ENCODE results near the gene STEAP1B.

- TF ChIP-seq POLR2AphosphoS5 (IDR thresholded peaks at IDR 0.05; ENCODE audit: insufficient read depth, low read depth, low read length) (no peak), POLR2A (IDR thresholded peaks at IDR 0.05; ENCODE audit: low read depth, low read length) (no peak), CTCF (IDR thresholded peaks at IDR 0.05; ENCODE audit: extremely low read depth in 1 of 2, insufficient read depth in 1 of 2, low read depth in 1 of 2, low read length in 2 of 2) (no peak), MAX (IDR thresholded peaks at IDR 0.05; ENCODE audit: insufficient read depth, insufficient read length) (no peak), EZH2 (IDR thresholded peaks at IDR 0.05; ENCODE audit: borderline replicate concordance, low read depth, low read length, severe bottlenecking) (no peak), JUN (IDR thresholded peaks at IDR 0.05; ENCODE audit: borderline replicate concordance, insufficient read depth, insufficient read length, low read depth) (no peak)
These were observed 105.2 kb downstream of the STEAP1B start for GRCh38 chr7:22394739-22395138.
